PC-3 (cell line): ENCODE results near the gene NR3C1.

Experiments
- EZH2phosphoT487 ChIP-seq: fragments of 300-600 bp; sonication (generic); IDR thresholded peaks from 2 replicates; pipeline ENCODE4 v1.6.1; 2018; ENCODE audit warnings: mild to moderate bottlenecking, antibody characterized with exemption, low read length, borderline replicate concordance
- TF ChIP-seq, protein P1 (sequence below): fragments of 300-600 bp; sonication (generic); conservative IDR thresholded peaks from 2 replicates; pipeline ENCODE4 v1.5.1; 2017; ENCODE audit warnings: antibody characterized with exemption, low read depth, mild to moderate bottlenecking, low read length

DNA sequence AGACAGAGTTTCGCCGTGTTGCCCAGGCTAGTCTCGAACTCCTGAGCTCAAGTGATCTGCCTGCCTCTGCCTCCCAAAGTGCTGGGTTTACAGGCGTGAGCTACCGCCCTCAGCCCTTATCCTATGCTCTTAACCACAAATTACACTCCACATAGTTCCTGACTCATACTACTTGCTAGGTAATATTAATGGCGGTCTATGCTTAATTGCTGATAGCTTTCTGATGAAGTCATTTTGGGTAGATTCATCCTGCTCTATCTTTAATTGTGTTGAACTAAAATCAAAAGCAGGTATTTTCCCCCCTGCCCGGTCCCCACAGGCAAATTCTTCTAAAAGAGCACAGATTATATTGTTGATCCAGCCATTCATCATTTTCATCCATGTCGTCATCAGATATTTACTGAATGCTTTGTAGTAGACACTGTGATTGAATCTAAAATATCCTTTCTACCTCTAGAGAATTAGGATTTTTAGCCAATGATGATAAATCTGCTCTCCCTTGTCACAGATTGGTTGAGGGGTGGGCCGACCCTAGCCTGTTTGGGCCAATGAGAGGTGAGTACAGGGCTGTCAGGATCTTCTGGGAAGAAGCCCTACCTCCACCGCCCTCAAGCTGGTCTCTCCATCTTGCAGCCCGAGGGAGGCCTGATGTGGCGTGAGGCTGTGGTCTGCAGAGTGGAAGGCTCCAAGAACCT is 144.8 kb downstream of the NR3C1 start:
- no peak for TF ChIP-seq EZH2phosphoT487
- TF ChIP-seq, protein P1, sequence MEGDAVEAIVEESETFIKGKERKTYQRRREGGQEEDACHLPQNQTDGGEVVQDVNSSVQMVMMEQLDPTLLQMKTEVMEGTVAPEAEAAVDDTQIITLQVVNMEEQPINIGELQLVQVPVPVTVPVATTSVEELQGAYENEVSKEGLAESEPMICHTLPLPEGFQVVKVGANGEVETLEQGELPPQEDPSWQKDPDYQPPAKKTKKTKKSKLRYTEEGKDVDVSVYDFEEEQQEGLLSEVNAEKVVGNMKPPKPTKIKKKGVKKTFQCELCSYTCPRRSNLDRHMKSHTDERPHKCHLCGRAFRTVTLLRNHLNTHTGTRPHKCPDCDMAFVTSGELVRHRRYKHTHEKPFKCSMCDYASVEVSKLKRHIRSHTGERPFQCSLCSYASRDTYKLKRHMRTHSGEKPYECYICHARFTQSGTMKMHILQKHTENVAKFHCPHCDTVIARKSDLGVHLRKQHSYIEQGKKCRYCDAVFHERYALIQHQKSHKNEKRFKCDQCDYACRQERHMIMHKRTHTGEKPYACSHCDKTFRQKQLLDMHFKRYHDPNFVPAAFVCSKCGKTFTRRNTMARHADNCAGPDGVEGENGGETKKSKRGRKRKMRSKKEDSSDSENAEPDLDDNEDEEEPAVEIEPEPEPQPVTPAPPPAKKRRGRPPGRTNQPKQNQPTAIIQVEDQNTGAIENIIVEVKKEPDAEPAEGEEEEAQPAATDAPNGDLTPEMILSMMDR: no peak
